SU-DHL-6 (cell line): ENCODE results near the gene IL1RN.

Experiments
- H2AFZ ChIP-seq: fragments of 200-600 bp; sonication (generic); 2 replicates; pipeline ENCODE4 v1.6.1; 2014; ENCODE audit warnings: low read depth, mild to moderate bottlenecking, moderate library complexity, mixed read lengths, antibody characterized with exemption, low read length; ENCODE audit not compliant: severe bottlenecking
- H3F3A ChIP-seq: fragments of 200-600 bp; shearing (Covaris generic); 2 replicates; pipeline ENCODE4 v1.6.0; 2016; ENCODE audit warnings: antibody characterized with exemption, mild to moderate bottlenecking; ENCODE audit not compliant: insufficient read depth
- H3K27ac ChIP-seq: fragments of 200-600 bp; sonication (generic); 2 replicates; pipeline ENCODE4 v1.5.1; 2016; ENCODE audit warnings: low read depth, mild to moderate bottlenecking, low read length, moderate library complexity, mixed read lengths
- H3K27me3 ChIP-seq: fragments of 200-600 bp; sonication (generic), shearing (Covaris generic); 2 replicates; pipeline ENCODE4 v1.6.0; 2014; ENCODE audit warnings: mild to moderate bottlenecking, low read length
- H3K36me3 ChIP-seq: fragments of 200-600 bp; sonication (generic); 2 replicates; pipeline ENCODE4 v1.6.1; 2014; ENCODE audit warnings: mild to moderate bottlenecking, low read length, mixed read lengths
- H3K4me2 ChIP-seq: fragments of 300-600, 200-600 bp; shearing (Covaris generic), sonication (generic); 2 replicates; pipeline ENCODE4 v1.6.0; 2014; ENCODE audit warnings: low read length, low read depth, mild to moderate bottlenecking; ENCODE audit not compliant: poor library complexity, severe bottlenecking
- H3K4me3 ChIP-seq: fragments of 200-600 bp; sonication (generic); 2 replicates; pipeline ENCODE4 v1.5.1; 2014; ENCODE audit warnings: antibody characterized with exemption, low read length, mild to moderate bottlenecking, mixed read lengths; ENCODE audit not compliant: insufficient read depth, poor library complexity, severe bottlenecking
- H3K79me2 ChIP-seq: fragments of 200-600 bp; sonication (generic); 2 replicates; pipeline ENCODE4 v1.6.1; 2014; ENCODE audit warnings: mild to moderate bottlenecking, low read length, moderate library complexity; ENCODE audit not compliant: insufficient read depth
- H3K9ac ChIP-seq: fragments of 200-600 bp; sonication (generic); 2 replicates; pipeline ENCODE4 v1.7.0; 2014; ENCODE audit warnings: mild to moderate bottlenecking, low read length
- H3K9me2 ChIP-seq: fragments of 200-600 bp; sonication (generic); replicated peaks from 2 replicates; pipeline ENCODE4 v1.6.1; 2014; ENCODE audit warnings: low read length; ENCODE audit not compliant: insufficient read depth
- H3K9me3 ChIP-seq: fragments of 200-600 bp; sonication (generic); 2 replicates; pipeline ENCODE4 v1.6.1; 2014; ENCODE audit warnings: low read length, mixed read lengths; ENCODE audit not compliant: insufficient read depth
- H4K20me1 ChIP-seq: fragments of 200-600 bp; sonication (generic); 2 replicates; pipeline ENCODE4 v1.6.1; 2014; ENCODE audit warnings: low read depth, mild to moderate bottlenecking, antibody characterized with exemption, low read length, moderate library complexity, mixed read lengths
- CTCF ChIP-seq: fragments of 200-600 bp; sonication (generic); IDR thresholded peaks from one replicate; pipeline ENCODE4 v1.5.1; 2017; ENCODE audit warnings: antibody characterized with exemption, mild to moderate bottlenecking, low read length, moderate library complexity; ENCODE audit not compliant: insufficient read depth, poor library complexity, severe bottlenecking
- EZH2phosphoT487 ChIP-seq: fragments of 200-600 bp; sonication (generic), shearing (Covaris generic); conservative IDR thresholded peaks from 2 replicates; pipeline ENCODE4 v1.6.1; 2018; ENCODE audit warnings: mild to moderate bottlenecking, antibody characterized with exemption, low read length, moderate library complexity, mixed read lengths

Gene IL1RN

GRCh38 chr2:113123726-113124125 is 3.7 kb upstream of the IL1RN start:
- H3K27ac ChIP-seq = no peak overlapping the region
- no peaks in the 10 kb centered on the region for H4K20me1 ChIP-seq
- no peak overlapping the region for H3K4me2 ChIP-seq
- no peak overlapping the region for H3K4me3 ChIP-seq
- no peaks in the 10 kb centered on the region; the same call in 1 of the 2 replicates for H3K9me2 ChIP-seq
- no peak overlapping the region for H2AFZ ChIP-seq
- no peaks in the 10 kb centered on the region for H3K79me2 ChIP-seq
- H3F3A ChIP-seq = no peaks in the 10 kb centered on the region
- no peak overlapping the region for H3K9ac ChIP-seq
- H3K36me3 ChIP-seq = no peaks in the 10 kb centered on the region
- H3K9me3 ChIP-seq = no peaks in the 10 kb centered on the region
- H3K27me3 ChIP-seq = no peaks in the 10 kb centered on the region
- TF ChIP-seq EZH2phosphoT487 (no peak), CTCF (no peak)

GRCh38 chr2:113124181-113124961 is 3.0 kb upstream of the IL1RN start:
- H3K4me3 ChIP-seq = no peak overlapping the region

GRCh38 chr2:113124984-113125855 is 2.2 kb upstream of the IL1RN start:
- TF ChIP-seq EZH2phosphoT487 (no peak), CTCF (no peak)
- no peaks in the 10 kb centered on the region for H3K36me3 ChIP-seq
- no peak overlapping the region for H2AFZ ChIP-seq
- no peak overlapping the region for H3K4me2 ChIP-seq
- no peak overlapping the region for H3K9ac ChIP-seq
- H3K9me3 ChIP-seq = no peaks in the 10 kb centered on the region
- no peaks in the 10 kb centered on the region for H4K20me1 ChIP-seq
- H3K9me2 ChIP-seq = no peaks in the 10 kb centered on the region; the same call in 1 of the 2 replicates
- H3K27ac ChIP-seq = no peak overlapping the region
- no peaks in the 10 kb centered on the region for H3K79me2 ChIP-seq
- H3F3A ChIP-seq = no peaks in the 10 kb centered on the region
- H3K4me3 ChIP-seq = no peak overlapping the region
- H3K27me3 ChIP-seq = no peaks in the 10 kb centered on the region

More at GRCh38 chr2:113124181-113124961, 3.0 kb upstream of the IL1RN start:
- H3K27ac ChIP-seq = no peak overlapping the region
- TF ChIP-seq EZH2phosphoT487 = no peak
- no peak for TF ChIP-seq CTCF
- H3K9me3 ChIP-seq = no peaks in the 10 kb centered on the region
- H4K20me1 ChIP-seq = no peaks in the 10 kb centered on the region
- no peak overlapping the region for H3K4me2 ChIP-seq
- no peak overlapping the region for H3K9ac ChIP-seq
- H2AFZ ChIP-seq = no peak overlapping the region
- no peaks in the 10 kb centered on the region for H3K27me3 ChIP-seq
- no peaks in the 10 kb centered on the region; the same call in 1 of the 2 replicates for H3K9me2 ChIP-seq
- H3K36me3 ChIP-seq = no peaks in the 10 kb centered on the region
- H3K79me2 ChIP-seq = no peaks in the 10 kb centered on the region
- H3F3A ChIP-seq = no peaks in the 10 kb centered on the region
